IPS DF 6.9 (cell line): ENCODE results near the gene SF3B6.

Experiments used
- DNase-seq: peaks from one replicate; pipeline ENCODE4 v3.0.0-alpha.2; 2013; ENCODE audit warnings: low read depth, low spot score
- H3K27ac ChIP-seq: one replicate; pipeline ENCODE4 v1.5.1; 2013; ENCODE audit warnings: low read length, control low read depth
- H3K27me3 ChIP-seq: 2 replicates; pipeline ENCODE4 v1.6.1; 2013; ENCODE audit warnings: mild to moderate bottlenecking, low read length; ENCODE audit not compliant: control insufficient read depth, insufficient read depth
- H3K36me3 ChIP-seq: 2 replicates; pipeline ENCODE4 v1.6.1; 2013; ENCODE audit warnings: low read length; ENCODE audit not compliant: control insufficient read depth, insufficient read depth
- H3K4me1 ChIP-seq: 2 replicates; pipeline ENCODE4 v1.6.1; 2013; ENCODE audit warnings: low read length; ENCODE audit not compliant: control insufficient read depth, insufficient read depth
- H3K4me3 ChIP-seq: 2 replicates; pipeline ENCODE4 v1.5.1; 2013; ENCODE audit warnings: mild to moderate bottlenecking, low read length
- H3K9me3 ChIP-seq: 2 replicates; pipeline ENCODE4 v1.6.1; 2013; ENCODE audit warnings: low read length, inconsistent platforms; ENCODE audit not compliant: control insufficient read depth, insufficient read depth
- WGBS: extraction: QIAGEN DNeasy Blood & Tissue Kit; methylation state at CpG from one replicate; pipeline ENCODE4 v1.1.7; 2013; ENCODE audit warnings: mixed read lengths, missing lambda C conversion rate; ENCODE audit not compliant: insufficient read length, insufficient coverage; 5-methylcytosine and 5-hydroxymethylcytosine counted together

The SF3B6 gene

DNA sequence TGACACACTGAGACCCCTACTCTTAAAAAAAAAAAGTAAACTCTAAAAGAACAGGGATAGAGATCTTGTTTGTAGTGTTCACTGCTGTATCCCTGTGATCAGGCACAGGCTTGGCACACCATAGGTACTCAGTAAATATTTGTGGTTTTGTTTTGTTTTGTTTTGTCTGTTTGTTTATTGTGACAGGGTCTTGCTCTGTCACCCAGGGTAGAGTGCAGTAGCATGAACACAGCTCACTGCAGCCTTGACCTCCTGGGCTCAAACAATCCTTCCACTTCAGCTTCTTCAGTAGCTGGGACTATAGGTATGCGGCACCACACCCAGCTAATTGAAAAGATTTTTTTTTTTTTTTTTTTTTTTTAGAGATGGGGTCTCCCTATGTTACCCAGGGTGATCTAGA lies 23.2 kb downstream of the SF3B6 start:
- Histone ChIP-seq H3K27ac (no peak overlapping the region), H3K36me3 (peaks cover 3% of the 10 kb centered on the region; the same call in 1 of the 2 replicates), H3K4me3 (no peak overlapping the region), H3K27me3 (no peaks in the 10 kb centered on the region), H3K9me3 (no peaks in the 10 kb centered on the region), H3K4me1 (no peaks in the 10 kb centered on the region)
- no CpG with 5 or more reads among the region's 1 CpG for WGBS
- DNase-seq: no peak

DNA sequence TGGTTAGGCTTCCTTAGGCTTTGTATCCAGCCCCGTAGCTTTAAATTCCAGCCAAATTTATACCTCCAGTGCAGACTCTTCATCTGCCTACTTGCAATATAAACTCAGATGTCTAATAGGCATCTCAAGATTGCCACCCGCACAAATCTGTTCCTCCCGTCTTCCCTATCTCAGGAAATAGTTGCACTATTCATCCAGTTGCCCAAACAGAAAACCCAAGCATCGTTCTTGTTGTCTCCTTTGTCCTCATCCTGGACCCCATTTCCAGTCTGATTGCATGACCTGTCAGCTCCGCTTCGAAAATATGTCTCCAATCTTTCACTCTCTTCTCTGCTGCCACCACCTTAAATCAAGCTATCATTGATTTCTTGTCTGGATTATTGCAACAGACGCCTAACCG lies 24.3 kb downstream of the SF3B6 start:
- Histone ChIP-seq H3K27ac (no peak overlapping the region), H3K27me3 (no peaks in the 10 kb centered on the region), H3K9me3 (no peaks in the 10 kb centered on the region), H3K4me1 (no peaks in the 10 kb centered on the region), H3K4me3 (no peak overlapping the region), H3K36me3 (peaks cover 3% of the 10 kb centered on the region; the same call in 1 of the 2 replicates)
- WGBS: no CpG with 5 or more reads among the region's 8 CpGs
- DNase-seq: no peak

DNA sequence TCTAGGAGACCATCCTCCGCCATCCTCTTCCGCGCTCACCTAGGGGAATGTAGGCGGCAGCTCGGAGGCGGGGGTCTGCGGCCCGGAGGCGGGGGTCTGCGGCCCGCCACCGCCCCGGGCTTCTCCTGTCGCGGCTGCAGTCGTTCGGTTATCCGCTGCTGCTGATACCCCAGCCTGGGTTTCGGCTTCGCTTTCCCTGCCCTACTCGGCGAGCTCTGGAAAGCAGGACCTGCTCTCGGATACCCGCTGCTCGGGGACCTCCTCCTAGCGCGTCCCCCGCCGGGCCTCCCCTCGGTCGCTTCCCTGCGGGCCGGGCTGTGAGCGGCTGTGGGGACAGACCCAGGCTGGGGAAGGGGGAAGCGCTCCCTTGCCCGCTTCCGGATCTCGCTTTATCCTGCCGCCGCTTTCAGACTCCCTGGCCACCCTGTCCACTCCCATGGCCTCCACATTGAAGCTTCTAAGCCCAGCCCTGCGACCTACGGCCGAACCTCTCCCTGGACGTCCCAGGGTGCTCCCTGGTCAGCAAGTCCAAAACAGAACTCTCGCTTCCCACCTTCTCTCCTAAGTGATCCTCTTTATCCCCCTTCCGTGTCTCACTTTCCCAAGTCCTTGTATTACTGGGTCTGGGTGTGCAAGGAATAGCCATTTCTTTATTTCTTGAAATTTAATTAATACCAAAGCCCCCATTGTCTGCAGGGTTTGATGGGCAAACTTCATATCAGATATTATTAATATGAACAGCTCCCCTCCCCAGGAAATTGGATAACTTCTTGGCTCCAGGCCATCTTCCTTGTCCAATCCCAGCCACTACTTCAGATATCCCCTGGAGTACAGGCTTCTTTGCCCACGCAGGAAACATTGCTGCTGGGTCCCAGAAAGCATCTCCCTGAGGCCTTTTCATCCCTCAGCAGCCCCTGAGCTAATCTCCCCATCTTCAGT lies 25.8 kb downstream of the SF3B6 start:
- no peak for DNase-seq
- Histone ChIP-seq H3K4me3 (peak overlapping the region; percentile 91), H3K27me3 (no peaks in the 10 kb centered on the region), H3K27ac (no peak overlapping the region), H3K36me3 (peaks cover 3% of the 10 kb centered on the region; the same call in 1 of the 2 replicates), H3K9me3 (no peaks in the 10 kb centered on the region), H3K4me1 (no peaks in the 10 kb centered on the region)
- WGBS: no CpG with 5 or more reads among the region's 47 CpGs

DNA sequence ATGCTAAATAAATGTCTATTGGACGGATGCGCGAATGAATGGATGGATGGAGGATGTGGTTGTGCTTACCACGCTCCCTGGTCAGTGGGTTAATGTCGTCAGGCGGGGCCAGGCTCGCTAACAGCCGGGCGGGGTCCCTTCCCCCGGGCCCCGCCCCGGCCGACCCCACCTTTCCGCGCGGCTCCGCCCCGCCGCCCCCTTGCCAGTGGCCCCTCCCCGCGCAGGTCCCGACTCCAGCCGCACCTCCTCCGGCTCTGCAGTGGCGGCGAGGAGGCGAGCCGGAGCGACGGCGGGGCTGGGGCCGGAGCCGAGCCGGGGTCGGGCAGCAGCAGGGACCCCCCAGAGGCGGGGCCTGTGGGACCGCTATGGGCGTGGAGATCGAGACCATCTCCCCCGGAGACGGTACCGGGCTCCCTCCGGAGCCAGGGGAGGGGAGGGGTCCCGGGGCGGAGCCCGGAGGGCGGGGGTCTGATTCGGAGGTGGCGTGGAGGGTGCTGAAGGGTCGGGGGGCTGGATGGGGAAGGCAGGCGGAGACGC lies 26.6 kb downstream of the SF3B6 start, which contains the start of gene FKBP1B:
Gene FKBP1B (plus strand): TSS at position 257 of the 537 bp plus-strand sequence. CDS start 109 bp downstream, at position 366.
- no peak for DNase-seq
- no CpG with 5 or more reads among the region's 52 CpGs for WGBS
- H3K36me3 ChIP-seq: peaks cover 2% of the 10 kb centered on the region; the same call in 1 of the 2 replicates
- H3K4me3 ChIP-seq: peak within 1 kb of the TSS; percentile 91
- H3K27ac ChIP-seq: no peak within 1 kb of the TSS
- H3K9me3 ChIP-seq: no peaks in the 10 kb centered on the region
- no peaks in the 10 kb centered on the region for H3K27me3 ChIP-seq
- no peaks in the 10 kb centered on the region for H3K4me1 ChIP-seq

DNA sequence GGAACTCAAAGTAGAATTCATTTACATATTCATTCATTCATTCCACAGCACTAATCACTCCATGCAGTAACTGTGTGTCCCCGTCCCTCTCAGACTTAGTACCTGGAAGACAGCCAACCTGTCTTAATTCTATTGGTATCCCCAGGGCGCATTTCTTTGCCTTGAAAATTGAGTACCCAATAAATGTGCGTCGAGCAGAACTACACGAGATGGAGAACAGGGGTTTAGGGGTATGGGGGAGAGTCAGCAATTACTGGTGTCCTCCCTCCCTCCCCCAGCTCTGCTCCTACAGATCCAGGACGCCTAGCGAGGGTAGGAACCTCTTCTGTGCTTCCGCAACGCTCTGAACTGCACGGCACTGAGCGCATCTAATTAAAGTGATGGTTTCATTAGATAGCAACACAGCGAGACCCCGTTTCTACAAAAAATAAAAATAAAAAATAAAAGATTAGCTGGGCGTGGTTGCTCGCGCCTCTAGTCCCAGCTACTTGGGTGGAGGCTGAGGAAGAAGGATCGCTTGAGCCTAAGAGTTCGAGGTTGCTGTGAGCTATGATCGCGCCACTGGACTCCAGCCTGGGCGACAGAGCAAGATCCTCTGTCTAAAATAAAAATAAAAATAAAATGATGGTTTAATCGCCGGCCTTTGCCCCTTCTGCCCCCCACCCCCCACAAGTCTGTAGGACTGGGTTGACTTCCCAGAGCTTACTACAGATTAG lies 27.2 kb downstream of the SF3B6 start:
- WGBS: no CpG with 5 or more reads among the region's 23 CpGs
- Histone ChIP-seq H3K36me3 (no peaks in the 10 kb centered on the region), H3K27ac (no peak overlapping the region), H3K4me1 (no peaks in the 10 kb centered on the region), H3K9me3 (no peaks in the 10 kb centered on the region), H3K4me3 (peak overlapping the region; percentile 91; the same call in 1 of the 2 replicates), H3K27me3 (no peaks in the 10 kb centered on the region)
- no peak for DNase-seq

DNA sequence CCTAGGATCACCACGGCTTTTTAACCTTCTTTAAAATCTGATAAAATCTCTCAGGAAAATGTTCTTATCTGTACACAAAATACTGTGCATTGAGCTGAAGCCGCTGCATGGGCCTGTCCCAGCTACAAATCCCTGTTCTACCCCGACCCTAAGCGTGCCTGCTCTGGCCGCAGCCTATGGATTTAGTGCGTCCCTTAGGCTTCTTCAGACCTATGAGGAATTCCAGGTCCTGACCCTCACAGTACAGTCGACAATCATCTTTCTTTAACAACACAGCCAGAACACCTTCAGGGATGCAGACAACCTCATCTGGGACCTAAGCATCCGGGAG lies 28.5 kb downstream of the SF3B6 start:
- Histone ChIP-seq H3K27me3 (no peaks in the 10 kb centered on the region), H3K36me3 (no peaks in the 10 kb centered on the region), H3K9me3 (no peaks in the 10 kb centered on the region), H3K4me3 (no peak overlapping the region), H3K4me1 (no peaks in the 10 kb centered on the region), H3K27ac (no peak overlapping the region)
- no peak for DNase-seq
- no CpG with 5 or more reads among the region's 8 CpGs for WGBS

DNA sequence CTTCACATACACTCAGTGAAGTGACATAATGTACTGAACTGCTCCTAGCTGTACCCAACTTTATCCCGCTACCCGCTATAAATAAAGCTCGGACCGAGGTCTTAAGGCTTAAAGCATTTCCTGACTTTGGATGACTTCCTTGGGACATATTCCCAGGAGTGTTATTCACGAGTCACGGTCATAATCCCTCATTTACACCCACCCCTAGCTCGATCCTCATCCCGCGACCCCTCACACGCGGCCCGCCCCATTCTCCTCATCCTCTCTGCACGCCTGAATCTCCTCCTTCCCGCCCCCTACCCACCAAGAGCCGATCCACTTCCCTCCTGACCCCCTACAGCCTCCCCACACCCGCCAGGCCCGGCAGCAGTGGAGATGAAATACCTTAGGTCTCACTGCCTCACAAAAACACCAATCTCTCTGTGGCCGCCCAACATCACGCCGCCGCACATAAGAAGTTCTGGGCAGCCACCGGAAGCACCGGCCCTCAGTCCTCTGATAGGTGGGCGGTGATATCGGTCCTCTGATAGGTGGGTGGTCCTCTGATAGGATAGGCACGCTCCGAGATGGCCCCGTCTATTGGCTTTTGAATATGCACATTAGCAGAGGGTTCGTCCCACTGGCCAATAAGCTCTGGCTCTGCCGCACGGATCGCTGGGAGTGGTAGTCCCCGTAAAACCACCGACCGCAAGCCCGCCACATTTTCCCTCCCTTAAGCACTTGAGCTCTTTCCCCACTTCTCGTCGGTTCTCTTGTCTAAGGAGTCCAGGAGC lies 29.0 kb downstream of the SF3B6 start, which contains the start of gene WDCP:
Gene WDCP (minus strand): TSS at position 462 of the 773 bp plus-strand sequence. CDS start 7,897 bp downstream, outside the sequence.
- Histone ChIP-seq H3K27me3 (no peaks in the 10 kb centered on the region), H3K4me3 (peak within 1 kb of the TSS; percentile 92; the same call in 1 of the 2 replicates), H3K9me3 (no peaks in the 10 kb centered on the region), H3K27ac (no peak within 1 kb of the TSS), H3K36me3 (no peaks in the 10 kb centered on the region), H3K4me1 (no peaks in the 10 kb centered on the region)
- no CpG with 5 or more reads among the region's 38 CpGs for WGBS
- DNase-seq: peak; percentile 96

DNA sequence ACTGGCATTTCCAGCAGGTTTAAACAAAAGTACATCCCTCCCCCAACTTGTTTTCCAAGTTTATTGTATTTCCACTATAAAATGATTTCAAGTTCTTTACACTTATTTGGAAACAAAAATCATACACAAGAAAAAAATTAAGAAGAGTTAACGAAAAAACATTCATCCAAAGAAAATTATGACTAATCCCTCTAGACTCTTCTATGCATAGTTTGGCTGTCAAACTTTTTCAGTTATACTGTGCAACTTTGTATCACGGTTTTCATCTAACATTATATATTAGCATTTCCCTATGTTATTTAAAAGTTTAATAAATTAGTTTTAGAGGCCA lies 29.6 kb downstream of the SF3B6 start:
- Histone ChIP-seq H3K9me3 (no peaks in the 10 kb centered on the region), H3K36me3 (no peaks in the 10 kb centered on the region), H3K4me3 (peak overlapping the region; percentile 92; the same call in 1 of the 2 replicates), H3K27me3 (no peaks in the 10 kb centered on the region), H3K27ac (no peak overlapping the region), H3K4me1 (no peaks in the 10 kb centered on the region)
- no peak for DNase-seq
- no CpG with 5 or more reads among the region's 2 CpGs for WGBS

DNA sequence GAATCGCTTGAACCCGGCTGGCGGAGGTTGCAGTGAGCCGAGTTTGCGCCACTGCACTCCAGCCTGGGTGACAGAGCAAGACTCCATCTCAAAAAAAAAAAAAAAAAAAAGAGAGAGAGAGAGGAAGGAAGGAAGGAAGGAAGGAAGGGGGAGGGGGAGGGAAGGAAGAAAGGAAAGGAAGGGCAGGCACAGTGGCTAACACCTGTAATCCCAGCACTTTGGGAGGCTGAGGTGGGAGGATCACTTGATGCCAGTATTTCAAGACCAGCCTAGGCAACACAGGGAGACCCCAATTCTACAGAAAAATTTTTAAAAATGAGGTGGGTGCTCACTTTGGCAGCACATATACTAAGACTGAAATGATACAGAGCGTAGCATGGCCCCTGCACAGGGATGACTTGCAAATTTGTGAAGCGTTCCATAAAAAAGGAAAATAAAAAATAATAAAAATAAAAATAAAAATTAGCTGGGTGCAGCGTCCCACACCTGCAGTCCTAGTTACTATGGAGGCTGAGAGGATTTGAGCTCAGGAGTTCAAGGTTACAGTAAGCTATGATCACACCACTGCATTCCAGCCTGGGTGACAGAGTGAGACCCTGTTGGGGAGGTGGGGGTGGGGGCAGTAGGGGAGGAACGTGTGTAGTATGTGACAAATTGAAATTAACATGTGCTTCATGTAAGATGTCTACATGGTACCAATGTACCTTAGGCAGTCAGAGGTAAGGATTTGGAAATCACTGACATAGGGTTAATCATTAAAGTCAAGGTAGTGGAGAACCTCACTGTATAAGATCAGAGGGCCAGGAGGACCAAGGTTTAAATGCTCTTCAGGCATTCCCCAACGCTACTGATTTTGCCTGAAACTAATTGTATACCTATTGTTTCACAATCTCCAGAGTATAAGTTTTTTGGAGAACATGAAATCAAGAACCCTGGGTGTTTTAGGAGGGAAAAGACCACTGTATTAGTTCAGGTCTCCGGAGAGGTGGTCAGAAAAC lies 30.3 kb downstream of the SF3B6 start:
- no peak for DNase-seq
- H3K4me1 ChIP-seq: no peaks in the 10 kb centered on the region
- no peaks in the 10 kb centered on the region for H3K36me3 ChIP-seq
- no peaks in the 10 kb centered on the region for H3K27me3 ChIP-seq
- H3K4me3 ChIP-seq: no peak overlapping the region
- WGBS: no CpG with 5 or more reads among the region's 11 CpGs
- H3K27ac ChIP-seq: no peak overlapping the region
- H3K9me3 ChIP-seq: no peaks in the 10 kb centered on the region
